GM21381 (cell line): ENCODE measurements around the gene WDR75.
"Not testable (repeated sequence)": the region's sequence is repeated elsewhere in the genome, so short reads cannot be mapped to it uniquely, and the experiment has no call there.

Source experiments
- ATAC-seq: cut with Tn5 transposase; IDR thresholded peaks from one replicate; pipeline ENCODE4 v1.9.1; 2021; ENCODE audit warnings: mild to moderate bottlenecking, moderate library complexity; ENCODE audit not compliant: unreplicated experiment

The WDR75 gene

DNA sequence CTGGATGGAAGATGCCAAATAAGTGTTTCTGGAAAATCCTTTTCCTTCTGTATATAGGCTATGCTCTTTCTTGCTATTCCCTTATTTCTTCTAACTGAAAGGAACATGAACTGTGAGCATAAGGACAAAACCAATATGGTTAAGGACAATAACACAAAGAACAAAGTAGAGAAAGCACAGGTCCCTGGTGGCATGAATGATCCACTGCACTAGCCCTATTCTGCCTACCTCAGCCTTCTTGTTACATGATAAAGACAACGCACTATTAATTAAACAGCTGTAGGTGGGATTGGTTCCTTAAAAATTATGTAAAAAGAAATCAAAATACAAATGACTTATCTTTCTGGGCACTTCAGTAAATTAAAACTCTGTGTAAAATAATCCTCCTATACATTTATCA lies 1.9 kb upstream of the WDR75 start:
- no peak for ATAC-seq

DNA sequence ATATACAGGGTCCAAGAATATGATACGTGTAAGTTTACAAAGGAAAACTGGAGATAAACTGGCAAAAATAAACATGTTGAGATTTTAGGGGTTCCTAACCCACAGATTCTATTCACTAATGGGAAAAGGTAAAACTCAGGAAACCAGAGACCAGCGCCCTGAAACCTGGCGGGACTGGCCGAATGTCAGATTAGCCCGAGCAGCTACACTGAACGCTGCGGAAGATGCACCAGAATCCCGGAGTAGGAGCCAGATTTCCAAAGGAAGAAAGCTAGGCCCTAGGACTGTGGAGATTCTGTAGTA lies 679 bp upstream of the WDR75 start:
- ATAC-seq: peak; percentile 19

DNA sequence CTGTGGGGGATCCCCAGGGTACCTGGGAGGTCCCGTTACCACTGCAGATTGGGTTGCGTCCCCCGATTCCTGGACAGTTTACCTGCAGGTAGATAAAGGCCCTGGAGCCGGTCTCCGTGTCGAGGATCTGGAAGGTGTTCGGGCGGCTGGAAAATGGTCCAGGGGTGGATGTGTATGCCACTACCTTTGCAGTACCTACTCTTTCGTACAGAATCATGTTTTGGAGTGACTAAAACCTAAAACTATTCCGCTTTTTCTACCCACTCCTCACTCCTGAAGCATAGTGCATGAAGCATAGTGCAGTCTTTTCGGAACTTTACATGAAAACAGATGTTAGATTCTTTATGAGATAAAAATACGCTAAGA lies 418 bp downstream of the WDR75 start:
- ATAC-seq: no peak

DNA sequence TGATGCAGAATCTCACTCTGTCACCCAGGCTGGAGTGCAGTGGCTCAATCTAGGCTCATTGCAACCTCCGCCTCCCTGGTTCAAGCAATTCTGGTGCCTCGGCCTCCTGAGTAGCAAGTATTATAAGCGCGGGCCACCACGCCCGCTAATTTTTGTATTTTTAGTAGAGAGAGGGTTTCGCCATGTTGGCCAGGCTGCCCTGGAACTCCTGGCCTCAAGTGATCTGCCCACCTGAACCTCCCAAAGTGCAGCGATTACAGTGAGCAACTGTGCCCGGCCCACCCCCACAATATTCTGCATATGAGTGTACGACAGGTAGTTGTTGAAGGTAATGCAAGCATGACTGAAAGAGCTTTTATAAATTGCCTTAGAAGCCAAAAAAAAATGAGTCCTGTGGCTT lies 1.2 kb downstream of the WDR75 start:
- ATAC-seq: no peak

DNA sequence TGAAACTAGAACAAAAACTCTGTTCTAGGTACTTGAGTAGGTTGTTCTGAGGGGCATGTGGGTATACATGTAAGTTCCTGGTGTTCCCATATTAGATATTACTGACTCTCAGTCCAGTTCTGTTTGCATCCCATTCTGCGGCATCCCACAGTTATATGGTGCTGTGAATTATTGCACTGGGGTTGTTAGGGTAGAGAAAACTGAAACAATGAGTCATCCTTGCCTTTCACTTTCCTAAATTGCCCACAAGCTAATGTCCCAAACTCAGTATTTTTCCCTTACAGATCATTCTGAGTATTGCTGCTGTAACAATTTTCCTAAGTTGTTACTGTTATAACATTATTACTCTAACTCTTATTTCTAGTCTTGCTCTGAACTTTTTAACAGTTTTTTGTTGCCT lies 3.0 kb downstream of the WDR75 start:
- peak; percentile 29 for ATAC-seq

DNA sequence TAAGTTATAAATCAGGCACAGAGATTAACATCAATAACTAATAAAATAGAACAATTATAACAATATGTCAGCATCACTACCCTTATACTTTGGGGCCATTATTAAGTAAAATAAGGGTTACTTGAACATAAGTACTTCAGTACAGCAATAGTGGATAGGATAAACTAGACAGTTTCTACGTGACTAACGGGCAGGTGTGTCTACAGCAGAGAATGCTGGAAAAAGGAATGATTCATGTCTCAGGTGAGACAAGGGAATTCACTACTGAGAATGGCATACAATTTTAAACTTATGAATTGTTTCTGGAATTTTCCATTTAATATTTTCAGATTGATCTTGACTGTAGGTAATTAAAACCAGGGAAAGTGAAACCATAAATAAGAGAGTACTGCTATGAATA lies 5.5 kb downstream of the WDR75 start:
- ATAC-seq: no peak

DNA sequence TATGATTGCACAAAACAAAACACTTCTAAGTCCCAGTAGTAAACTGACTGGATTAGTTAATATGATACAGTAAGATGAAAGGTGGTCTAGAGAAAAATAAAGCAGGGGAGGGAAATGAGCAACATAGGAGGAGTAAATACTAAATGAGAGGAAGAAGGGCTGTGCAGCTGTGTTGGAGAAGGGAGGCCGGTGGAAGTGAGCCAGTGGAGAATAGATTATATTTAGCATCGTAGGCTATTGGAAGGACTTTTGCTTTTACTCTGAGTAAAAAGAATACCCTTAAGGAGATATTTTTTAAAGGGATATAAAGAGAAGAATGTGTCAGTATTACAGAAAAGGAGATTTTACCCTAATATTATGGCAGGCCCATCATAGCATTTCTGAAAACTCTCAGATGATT lies 12.7 kb downstream of the WDR75 start:
- no peak for ATAC-seq

DNA sequence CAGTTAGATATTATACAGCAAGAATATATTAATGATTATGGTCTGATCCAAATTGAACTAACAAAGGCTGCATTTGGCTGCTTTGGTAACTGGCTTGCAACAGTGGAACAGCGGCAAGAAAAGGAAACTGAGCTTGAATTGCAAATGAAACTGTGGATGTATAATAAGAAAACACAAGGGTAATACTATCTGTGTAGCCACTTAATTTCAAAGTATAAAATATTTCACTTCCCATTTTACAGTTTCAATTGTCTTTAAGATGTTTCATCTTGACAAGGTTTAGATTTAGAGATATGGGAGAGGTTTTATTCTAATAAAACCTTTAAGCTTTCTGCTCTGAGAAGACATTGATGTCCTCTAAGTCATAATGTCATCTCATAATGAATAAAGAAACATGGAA lies 23.8 kb downstream of the WDR75 start:
- no peak for ATAC-seq

DNA sequence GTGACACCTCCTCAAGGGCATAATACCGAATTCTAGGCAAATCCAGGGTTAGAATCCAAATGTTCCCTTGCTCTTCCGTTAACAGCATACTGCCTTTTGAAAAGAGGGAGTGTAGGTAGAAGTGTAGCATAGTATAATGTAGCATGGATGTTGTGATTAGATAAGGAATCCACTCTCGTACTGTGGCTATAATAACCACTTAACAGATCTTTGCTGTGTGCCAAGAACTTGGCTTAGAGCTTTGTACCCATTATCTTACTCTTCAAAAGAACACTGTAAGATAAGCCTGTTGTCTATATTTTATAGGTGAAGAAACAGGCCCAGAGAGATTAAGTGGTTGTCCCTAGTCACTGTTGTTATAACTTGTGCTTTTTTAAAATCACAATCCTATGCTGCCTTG lies 24.2 kb downstream of the WDR75 start:
- ATAC-seq: no peak

DNA sequence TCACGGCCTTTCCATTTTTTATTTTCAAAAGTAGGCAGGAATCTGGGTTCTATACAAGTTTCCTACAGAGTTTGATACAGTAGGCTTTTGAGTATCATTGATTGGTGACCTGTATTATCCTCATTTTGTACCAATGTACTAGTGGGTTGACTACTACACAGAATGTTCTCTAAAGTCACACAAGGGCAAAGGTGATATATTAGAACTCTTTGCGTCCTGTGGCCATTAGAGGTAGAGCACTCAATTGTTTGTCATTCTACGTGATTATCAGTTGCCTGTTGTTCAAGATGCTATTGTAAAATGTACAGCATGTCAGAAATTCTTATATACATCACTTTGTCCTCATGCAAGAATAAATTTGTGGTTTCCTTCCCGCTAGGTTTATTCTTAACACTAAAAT lies 24.8 kb downstream of the WDR75 start:
- no peak for ATAC-seq

DNA sequence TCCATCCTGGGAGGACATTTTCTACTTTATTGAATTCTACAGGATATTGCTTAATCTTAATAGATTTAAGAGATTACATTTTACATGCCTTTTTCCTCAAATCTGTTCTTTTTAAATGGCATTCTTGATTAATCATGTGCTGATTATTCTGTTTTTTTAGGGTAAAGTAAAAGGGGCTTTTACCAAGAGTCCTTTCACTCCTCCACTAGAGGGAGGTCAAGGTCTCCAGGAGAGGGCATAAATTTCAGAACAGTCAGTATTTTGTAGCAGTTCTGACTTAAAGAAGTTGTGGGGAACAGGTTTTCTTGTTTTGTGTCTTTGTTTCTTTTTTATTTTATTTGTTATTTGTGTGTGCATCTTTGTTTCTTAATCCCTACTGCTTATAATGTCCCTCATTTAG lies 25.4 kb downstream of the WDR75 start:
- no peak for ATAC-seq

DNA sequence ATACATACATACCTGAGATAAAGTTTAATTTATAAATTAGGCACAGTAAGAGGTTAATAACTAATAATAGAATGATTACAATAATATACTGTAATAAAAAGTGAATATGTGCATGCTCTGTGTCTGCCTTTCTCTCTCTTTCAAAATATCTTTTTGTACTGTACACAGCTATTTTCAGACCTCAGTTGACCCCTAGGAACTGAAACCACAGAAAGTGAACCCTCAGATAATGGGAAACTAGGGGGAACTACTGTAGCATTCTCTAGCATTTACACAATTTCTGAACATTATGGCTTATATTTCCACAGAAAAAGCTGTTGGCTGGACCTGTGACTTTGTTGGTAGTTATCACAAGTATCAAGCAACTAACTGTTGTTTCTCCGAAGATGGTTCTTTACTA lies 25.9 kb downstream of the WDR75 start:
- no peak for ATAC-seq

DNA sequence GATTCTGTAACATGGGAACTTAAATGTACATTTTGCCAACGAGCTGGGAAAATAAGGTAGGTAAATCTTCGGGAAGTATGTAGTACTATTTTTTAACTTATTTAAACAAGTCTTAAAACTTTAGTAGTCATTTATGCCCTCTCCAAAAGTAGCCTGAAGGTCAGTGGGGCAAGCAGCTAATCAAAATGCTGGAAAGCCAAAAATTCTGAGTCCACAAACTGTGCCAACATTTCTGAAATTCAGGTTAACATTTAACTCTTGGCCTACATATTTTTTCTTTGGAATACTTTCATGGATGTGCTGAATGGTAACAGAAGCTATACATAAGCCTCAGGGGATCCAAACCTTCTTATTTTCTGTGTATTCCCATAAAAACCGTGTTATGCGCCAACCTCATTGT lies 26.3 kb downstream of the WDR75 start:
- no peak for ATAC-seq

DNA sequence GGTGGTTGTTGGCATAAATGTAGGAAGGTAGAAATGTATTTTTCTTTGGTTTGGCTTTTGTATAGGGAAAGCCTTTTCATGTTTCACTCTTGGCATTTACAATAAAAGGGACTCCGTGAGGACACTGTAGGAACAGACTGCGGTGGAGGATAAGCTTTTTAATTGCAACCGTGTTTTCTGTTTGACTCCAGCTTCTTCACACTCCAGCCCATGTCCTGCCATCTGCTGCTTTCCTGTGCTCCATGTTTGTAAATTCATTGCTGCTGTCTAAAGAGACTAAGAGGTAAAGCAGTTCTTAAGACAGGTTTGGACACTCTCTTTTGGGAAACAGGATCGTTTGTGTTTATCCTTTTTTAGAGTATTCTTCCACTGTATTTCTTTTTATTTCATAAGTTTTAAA lies 33.3 kb downstream of the WDR75 start:
- no peak for ATAC-seq

DNA sequence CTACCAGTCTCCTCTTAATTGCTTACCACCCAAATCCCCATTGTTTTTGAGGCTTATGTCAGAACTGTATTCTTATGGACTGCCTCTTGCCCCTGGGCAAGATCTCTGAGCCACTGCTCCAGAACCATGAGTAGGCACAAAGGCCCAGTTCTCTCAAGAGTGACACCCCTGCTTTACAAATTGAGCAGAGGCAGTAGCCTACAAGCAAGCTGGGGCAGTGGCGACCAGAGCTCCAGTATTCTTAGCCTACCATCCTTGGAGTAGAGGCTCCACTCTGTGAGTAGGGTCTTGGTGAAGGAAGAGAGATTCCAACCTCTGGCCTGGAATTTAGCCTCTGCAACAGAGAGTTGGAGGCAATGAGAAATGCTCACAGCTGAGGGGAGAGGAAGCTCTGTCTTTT lies 36.5 kb downstream of the WDR75 start:
- ATAC-seq: no peak

DNA sequence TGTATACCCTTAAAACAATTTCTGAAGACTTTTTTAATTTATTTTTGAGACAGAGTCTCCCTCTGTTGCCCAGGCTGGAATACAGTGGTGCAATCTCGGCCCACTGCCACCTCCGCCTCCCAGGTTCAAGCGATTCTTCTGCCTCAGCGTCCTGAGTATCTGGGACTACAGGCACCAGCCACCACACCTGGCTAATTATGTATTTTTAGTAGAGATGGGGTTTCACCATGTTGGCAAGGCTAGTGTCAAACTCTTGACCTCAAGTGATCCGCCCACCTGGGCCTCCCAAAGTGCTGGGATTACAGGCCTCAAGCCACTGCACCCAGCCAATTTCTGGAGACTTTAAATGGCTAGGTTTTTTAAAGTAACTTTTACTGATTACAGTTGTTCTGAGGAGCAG lies 37.0 kb downstream of the WDR75 start:
- not testable (repeated sequence) for ATAC-seq

DNA sequence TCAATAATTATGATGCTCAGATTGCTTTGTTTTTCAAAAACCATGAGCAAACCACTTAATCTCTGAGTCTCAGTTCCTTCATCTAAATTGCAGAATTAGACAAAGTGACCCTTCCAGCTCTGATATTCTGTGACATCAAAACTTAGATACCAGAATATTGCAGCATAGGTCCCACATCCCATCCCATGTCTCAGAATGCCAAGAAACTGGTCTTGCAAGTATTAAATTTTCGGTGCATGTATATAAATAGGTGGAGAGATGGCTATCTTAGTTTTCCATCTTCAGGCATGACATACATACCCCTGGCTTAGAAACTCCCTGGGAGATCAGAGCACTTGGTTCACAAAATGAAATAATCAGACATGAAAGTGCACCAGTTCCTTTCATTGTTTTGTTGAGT lies 39.8 kb downstream of the WDR75 start:
- ATAC-seq: no peak

DNA sequence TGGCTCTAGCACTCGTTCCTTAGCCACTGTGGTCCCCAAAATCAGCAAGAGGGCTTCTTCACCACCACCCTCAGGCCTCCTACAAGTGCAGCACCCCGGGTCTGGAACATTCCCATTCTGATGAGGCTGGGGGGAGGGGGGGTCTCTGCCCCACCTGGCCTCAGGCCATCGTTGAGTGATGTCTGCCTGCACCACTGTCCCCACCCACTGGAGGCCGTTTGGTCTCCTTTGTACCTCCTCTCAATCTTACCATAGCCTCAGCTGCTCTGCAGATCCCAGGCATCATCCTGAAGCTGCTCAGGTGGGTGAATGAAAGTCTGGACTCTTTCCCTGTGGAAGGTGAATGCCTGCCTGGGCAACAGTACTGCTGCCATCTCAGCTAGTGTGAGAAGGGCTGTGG lies 42.3 kb downstream of the WDR75 start:
- no peak for ATAC-seq

DNA sequence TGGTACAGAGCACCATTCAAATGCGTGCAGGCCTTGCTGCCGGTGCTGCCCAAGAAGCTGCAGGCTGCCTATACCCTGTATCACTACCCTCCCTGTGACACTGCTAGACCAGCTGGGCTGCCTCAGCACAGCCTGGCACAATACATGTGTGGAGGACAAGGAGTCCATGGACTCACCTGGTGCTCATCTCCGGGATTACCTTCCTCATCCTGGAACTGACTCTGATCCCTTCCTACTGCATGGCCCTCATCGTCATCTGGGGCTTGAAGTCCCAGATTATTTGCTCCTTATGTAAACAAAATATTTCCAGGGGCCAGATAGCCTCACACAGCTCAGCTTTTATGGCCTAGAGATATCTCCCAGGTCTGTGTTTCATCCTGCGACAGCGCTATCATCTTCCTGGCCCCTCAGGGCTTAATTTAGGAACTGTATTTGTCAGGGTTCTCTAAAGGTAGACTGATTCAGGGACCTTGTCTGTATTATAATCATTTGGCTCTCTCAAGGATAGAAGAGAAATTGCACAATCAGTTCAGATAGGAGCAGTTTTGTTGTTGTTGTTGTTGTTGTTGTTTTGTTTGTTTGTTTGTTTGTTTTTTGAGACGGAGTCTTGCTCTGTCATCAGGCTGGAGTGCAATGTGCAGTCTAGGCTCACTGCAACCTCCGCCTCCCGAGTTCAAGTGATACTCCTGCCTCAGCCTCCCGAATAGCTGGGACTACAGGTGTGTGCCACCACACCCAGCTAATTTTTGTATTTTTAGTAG lies 42.9 kb downstream of the WDR75 start:
- no peak for ATAC-seq

DNA sequence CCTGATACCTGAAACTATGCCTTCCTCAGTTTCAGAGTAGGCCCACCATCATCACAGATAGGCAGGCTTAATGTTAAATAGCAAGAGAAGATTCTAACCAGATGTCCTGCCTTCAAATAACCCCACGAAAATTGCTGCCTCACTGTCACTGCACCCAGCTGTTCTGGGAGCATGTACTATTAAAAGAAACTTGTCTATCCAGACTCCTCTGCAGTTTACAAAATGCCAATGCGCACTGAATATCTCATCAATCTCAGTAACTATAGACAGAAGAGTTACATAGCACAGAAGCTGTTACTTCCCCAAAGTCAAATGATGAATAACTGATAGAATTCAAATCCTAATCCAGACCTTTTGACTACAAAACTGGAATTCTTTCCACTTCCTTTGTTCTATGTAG lies 43.9 kb downstream of the WDR75 start:
- no peak for ATAC-seq

DNA sequence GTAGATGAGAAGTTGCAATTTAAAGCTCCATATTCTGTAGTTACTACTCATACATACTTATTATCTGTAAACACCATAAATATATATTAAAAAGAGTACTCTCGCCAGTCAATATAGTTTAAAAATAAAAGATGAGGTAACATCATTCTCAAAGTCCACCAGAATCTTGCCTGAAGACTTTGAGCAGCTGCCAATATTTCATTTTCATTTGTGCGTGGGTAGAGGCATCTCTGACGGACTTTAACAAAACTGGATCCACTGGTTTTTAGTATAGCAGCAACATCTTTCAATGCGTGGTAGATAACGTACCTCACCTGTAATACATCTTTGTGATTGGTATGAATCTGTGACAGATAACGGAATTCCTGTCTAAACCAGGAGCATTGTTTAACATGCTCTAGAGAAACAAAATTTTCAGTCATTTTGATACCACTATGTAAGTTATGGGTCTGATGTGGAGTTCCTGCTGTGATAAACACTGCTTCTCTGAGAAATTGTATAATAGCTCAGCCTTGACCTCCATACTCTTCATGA lies 45.0 kb downstream of the WDR75 start:
- no peak for ATAC-seq

DNA sequence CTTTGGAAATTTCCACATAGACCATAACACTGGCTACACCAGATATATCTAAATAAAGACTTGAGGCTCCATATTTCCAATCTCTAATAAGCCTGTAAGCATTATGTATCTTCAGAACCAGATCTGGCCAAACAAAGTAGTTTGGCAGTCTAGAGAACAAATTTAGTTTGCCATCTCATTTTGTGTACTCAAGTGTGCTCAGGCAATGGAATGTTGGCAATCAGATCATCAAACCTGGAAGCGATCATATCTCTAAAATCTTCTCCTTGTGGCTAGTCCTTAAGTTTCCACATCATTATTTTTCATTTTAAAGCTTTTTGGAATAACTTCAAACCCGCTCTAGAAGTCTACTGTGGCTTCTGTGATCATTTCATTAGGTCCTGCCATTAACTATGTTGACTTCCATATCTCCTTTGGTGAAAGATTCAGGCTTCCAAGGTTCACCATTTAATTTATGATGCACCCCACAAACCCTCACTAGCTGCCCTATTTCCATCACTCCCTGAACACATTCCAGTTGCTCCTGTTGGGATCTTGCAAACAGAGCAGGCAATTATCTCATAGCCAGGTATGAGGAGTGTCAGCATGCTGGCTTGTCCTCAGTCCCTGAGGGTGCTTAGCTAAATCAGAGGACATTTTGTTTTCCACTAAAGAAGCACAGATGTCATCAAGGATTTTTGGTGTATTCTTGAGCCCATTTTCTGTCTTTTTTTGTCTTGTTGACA lies 46.2 kb downstream of the WDR75 start:
- no peak for ATAC-seq

DNA sequence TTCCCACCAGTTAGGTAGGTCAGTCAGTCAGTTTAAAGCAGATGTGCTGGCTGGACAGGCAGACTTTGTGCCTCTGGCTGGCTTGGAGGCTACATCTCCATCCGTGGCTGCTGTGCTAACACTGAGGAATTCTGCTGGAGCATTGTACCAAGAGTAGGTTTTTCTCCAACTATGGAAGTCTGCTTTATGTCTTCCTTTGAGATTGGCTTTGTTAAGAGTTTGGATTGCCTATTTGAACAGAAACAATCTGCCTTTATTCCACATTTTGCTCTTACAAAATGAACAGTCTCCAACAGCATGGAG lies 46.7 kb downstream of the WDR75 start:
- ATAC-seq: no peak
